HG03060 (cell line): ENCODE results near the gene CDK15.

Source experiments
- ATAC-seq: cut with Tn5 transposase; IDR thresholded peaks from one replicate; pipeline ENCODE4 v1.9.1; 2021; ENCODE audit warnings: low read depth, moderate number of reproducible peaks; ENCODE audit not compliant: unreplicated experiment

Gene CDK15

GRCh38 chr2:201904538-201905420, 98.4 kb downstream of the CDK15 start:
- peak; percentile 82 for ATAC-seq

DNA sequence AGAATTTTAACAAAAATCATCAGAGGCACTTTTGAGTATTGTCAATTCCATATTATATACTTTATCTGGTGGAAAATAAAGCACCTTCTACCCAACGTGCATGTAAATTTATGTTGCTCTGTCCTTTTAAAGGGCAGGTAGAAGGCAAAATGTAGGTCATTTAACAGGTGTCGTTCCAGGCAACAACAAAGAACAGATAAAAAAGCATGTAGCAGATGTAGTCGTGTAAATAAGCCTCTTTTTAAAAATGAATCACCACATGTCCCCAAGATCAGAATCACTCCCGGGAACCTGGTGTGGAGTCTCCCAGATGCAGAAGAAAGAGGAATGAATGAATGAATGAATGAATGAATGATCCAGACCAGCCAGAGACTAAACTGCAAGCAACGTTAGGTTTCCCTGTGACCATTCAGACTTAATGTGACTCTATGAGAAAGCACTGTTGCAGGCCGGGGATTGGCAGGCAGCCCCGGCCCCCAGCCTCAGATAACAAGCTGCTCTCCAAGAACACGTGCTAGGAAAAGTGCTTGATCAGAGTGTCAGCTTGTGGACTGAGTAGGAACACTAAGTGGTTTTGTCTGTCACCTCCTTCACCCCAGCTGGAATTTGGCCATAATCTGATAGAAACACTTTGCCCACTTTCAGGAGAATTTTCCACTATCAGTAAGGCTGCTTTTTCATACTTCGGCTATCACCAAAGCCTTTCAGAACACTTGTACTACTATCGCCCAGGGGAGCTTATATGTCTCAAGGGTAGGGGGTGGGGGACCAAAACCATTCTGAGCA, 100.6 kb downstream of the CDK15 start:
- ATAC-seq, result no peak

DNA sequence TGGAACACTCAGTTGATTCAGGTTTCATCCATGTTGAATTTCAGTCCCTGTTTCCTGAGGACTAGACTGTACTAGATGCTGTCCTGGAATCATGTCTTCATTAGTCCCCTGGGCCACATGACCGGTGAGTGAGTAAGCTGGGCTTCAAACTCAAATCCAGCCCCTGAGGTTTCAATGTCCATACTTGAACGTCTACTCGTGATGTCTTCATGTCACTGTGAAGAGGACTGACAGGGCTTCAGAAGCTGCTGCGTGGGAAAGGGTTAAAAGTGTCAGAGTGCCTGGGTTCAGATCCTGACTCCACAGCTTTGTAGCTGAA, 101.2 kb downstream of the CDK15 start:
- no peak for ATAC-seq

GRCh38 chr2:201908901-201909300, 102.6 kb downstream of the CDK15 start:
- no peak for ATAC-seq

GRCh38 chr2:201909348-201909747, 103.0 kb downstream of the CDK15 start:
- ATAC-seq, result no peak

GRCh38 chr2:201909961-201910361, 103.6 kb downstream of the CDK15 start:
- ATAC-seq, result no peak

DNA sequence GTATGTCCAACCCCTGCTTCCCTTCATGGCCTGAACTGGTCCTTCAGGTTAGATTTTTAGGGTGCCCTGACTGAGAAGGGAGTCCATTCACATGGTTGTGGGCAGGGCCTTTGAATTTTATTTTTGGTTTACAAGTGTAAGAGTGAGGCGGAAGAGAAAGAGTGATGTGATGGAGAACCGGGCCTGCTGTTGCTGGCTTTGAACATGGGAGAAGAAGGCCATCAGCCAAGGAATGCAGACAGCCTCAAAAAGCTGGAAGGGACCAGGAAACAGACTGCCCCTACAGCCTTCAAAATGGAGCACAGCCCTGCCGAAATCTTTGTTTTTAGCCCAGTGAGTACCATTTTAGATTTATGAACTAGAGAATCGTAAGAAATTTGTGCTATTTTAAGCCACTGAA, 105.0 kb downstream of the CDK15 start:
- ATAC-seq, result no peak

DNA sequence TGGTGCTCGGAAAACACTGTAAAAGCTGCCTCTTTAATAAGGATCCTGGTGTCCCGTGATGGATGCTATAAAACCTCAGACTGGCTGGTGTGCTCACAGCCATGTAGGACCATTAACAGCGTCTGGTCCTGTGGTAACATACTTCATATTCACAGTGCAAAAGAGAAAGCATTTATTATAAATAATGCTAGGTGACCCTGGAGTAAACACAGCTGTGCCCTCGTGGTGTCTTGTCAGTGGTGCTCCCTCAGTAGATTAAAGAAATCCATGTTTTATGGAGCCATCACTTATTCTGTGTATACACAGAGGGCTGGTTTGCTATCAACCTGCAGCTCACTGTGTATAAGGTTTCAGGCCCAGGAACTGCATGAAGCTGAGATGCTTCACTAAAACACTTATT, 106.9 kb downstream of the CDK15 start:
- ATAC-seq, result no peak

- peak; percentile 49 for ATAC-seq
Observed at GRCh38 chr2:201915446-201915845, 109.1 kb downstream of the CDK15 start.

DNA sequence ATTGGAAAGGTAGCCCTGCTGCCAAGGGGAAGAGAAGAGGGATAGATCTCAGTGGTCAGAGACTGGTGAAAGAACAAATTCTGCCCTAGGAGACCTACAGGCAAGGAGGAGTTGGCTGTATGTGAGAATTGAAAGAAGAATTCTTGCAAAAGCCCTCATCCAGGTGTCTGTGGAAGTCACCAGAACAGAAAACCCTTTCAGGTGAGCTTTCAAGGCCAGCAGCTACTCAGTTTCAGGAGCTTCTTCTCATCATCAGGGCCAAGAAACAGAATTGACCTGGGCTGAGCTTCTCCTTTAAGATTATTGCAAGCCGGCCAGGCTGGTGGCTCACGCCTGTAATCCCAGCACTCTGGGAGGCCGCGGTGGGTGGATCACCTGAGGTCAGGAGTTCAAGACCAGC, 110.2 kb downstream of the CDK15 start:
- no peak for ATAC-seq

DNA sequence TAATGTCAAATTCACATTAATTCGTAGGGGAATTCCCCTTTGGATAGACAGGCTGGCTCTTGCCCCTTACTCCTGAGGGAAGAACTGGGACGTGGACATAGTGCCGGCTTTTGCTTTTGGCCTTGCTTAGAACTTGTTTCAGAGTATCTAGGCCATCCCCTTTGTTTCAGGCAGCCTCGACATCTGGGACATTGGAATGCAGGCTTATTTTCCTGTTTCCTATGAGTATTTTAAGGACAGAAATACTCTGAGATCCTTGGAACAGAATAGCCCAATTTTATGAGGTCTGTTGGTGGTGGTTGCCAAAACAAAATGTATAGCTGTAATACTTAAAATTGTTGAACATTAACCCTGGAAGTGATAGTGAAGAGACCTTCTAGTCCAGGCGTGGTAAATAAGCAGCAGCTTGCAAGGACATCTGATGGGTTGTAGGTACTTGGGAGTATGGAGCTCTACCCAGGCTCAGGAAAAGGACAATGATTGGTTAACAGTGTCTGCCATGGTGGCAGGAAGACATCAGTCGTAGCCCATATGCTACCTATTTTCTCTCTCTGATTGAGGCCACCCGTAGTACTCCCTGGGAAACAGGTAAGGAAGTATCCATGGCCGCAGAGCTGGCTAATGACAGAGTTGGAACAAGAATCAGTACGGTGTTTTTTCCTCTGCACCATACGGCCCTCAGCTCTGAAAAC, 112.4 kb downstream of the CDK15 start:
- no peak for ATAC-seq

GRCh38 chr2:201919308-201919634, 112.9 kb downstream of the CDK15 start:
- ATAC-seq, result no peak

GRCh38 chr2:201923436-201924328, 117.3 kb downstream of the CDK15 start:
- no peak for ATAC-seq

DNA sequence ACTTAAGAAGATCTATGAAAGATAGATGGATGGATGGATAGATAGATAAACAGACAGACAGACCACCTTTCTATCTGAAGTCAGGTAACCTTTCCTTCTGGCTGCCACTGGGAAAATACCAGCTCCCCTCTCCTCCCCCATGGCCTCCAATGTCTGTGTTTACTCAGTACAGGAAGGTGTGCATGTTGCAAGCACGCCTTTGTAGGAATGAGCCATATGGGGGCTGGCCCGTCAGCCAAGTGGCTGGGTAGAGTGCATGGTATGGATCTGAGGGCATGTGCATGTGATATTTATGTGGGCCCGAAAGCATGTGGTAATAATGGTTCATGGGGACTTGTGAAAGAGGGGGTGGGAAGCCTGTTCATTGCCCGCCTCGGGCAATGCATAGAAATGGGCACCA, 118.1 kb downstream of the CDK15 start:
- ATAC-seq, result no peak

GRCh38 chr2:201925056-201925455, 118.7 kb downstream of the CDK15 start:
- no peak for ATAC-seq

DNA sequence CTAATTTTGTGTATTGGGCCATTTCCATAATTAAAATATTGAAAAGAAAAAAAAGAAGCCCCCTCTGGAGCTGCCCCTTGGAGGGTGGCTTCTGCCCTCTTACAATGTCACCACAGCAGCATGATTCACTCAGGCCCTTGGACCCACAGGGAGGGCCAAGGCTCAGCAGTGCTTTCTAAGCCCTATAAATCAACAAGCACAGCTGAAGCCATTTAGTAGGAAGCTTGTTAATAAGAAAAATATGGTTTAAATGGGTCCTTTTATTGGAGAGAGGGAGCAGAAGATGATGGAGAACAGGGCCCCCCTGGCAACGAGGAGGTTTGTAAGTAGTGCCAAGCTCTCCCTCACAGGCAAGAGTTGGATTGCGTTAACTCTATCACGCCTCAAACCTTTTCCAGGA, 119.7 kb downstream of the CDK15 start:
- ATAC-seq, result no peak

DNA sequence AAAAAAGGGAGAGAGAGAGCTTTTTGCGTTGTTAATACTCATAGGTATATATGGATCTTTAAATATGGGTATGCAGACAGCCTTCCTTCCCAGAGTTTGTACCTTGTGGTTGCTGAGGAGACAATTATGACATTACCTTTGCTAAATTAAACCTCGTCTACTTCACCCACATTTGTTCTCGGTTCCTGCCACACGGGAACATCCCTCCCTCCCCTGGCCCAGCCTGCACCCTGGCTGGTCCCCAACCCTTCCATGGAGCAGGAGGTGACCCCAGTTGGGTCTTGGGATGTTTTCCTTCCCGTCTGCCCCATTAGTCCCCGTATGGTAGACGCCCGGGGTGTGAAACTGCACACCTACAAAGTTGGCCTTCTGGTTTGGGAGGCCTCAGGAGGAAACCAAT, 122.0 kb downstream of the CDK15 start:
- ATAC-seq, result no peak

GRCh38 chr2:201929281-201930026, 123.1 kb downstream of the CDK15 start:
- ATAC-seq, result no peak

DNA sequence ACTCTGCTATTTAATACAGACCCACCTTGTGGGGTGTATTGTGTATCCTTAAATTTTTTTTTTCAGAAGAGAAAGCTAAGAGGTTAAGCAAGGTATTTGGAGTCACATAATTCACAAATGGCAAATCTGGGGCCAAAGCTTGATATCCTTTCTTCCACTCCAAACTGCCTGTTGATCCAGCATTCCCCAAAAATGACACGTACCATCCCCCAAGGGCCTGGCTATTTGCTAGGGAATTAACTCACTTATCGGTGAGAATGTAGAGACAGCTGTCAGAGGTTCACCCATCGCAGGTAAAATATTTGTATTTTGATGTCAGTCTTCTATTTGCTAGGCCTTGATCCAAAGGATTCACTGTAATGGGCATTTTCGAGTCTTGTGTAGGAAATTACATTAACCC, 123.7 kb downstream of the CDK15 start:
- no peak for ATAC-seq

DNA sequence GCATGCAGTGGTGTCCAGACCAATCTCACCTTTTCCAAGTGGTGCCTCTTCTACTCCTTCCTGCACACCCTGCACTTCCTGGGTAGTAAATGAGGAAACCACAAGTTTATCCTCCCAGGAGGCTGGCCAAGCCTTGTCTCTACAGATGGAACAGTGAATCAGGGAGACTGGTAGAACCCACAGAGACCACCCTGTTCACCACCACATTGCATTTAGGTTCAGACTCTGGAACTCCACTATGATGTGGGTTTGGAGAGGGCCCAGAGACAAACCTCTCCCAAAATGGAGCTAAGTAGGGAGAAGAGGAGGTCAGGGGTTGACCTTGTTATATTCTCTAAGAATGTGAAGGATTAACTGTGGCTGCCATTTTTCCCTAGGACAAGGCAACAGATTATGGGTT, 124.5 kb downstream of the CDK15 start:
- ATAC-seq, result no peak
